Uterus (tissue), 2 donors: ENCODE measurements around the gene CDKAL1.

Experiments
- POLR2A ChIP-seq, 2 donors: fragments of 450-650 bp; IDR thresholded peaks; one replicate each; pipeline ENCODE4 v1.6.1; 2016; ENCODE audit warnings: antibody characterized with exemption in 2 of 2, mild to moderate bottlenecking in 1 of 2, moderate library complexity in 1 of 2
- TF ChIP-seq, protein P1 (sequence below), 4 experiments: fragments of 200-600 bp in 2 of 4; fragments of 450-650 bp in 2 of 4; sonication (generic) in 2 of 4; IDR thresholded peaks; one replicate each; pipeline ENCODE4 v1.5.1; 2016 to 2019; ENCODE audit warnings: antibody characterized with exemption in 4 of 4, mild to moderate bottlenecking in 2 of 4, moderate library complexity in 1 of 4

GRCh38 chr6:20830576-20830975 is 296.3 kb downstream of the CDKAL1 start:
- TF ChIP-seq, protein P1, sequence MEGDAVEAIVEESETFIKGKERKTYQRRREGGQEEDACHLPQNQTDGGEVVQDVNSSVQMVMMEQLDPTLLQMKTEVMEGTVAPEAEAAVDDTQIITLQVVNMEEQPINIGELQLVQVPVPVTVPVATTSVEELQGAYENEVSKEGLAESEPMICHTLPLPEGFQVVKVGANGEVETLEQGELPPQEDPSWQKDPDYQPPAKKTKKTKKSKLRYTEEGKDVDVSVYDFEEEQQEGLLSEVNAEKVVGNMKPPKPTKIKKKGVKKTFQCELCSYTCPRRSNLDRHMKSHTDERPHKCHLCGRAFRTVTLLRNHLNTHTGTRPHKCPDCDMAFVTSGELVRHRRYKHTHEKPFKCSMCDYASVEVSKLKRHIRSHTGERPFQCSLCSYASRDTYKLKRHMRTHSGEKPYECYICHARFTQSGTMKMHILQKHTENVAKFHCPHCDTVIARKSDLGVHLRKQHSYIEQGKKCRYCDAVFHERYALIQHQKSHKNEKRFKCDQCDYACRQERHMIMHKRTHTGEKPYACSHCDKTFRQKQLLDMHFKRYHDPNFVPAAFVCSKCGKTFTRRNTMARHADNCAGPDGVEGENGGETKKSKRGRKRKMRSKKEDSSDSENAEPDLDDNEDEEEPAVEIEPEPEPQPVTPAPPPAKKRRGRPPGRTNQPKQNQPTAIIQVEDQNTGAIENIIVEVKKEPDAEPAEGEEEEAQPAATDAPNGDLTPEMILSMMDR (IDR thresholded peaks at IDR 0.05) = no peak
- TF ChIP-seq POLR2A (IDR thresholded peaks at IDR 0.05) = no peak
